Measurements from ENCODE around the gene CYP4F12.

DNA sequence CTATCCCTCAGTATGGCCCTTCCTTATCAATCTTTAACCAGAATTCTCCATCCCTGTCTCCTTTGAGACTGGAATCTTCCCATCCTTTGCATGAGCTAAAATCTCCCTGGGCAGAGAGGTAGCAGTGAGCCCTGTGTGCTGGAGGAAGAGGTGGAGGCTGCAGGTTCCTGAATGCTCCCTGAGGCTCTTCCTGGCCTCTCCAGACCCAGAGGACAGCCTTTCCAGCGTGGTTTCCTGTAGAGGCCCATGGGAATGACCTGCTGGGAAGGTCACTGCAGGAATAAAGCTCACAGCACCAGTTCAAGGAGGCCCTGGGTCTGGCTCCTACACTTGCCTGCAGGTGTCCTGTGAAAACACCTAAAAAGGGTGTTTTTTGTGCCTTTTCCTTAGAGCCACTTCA lies 59.5 kb downstream of the CYP4F12 start:
- TF ChIP-seq EZH2 (IDR thresholded peaks at IDR 0.05), result no peak
- TF ChIP-seq POLR2AphosphoS5 (IDR thresholded peaks at IDR 0.05; ENCODE audit: borderline replicate concordance, low read depth, low read length), result no peak

Measured in SK-N-MC (cell line).